A549 (cell line): ENCODE data around the gene ITGA1. TPM values are rescaled to one million over a fixed set of nuclear protein-coding genes. Genes with fewer than 3 reads are reported as not detected.

Source experiments
- ATAC-seq, 2 experiments: fragments of 200-7000 bp in 1 of 2; fragments of >200 bp in 1 of 2; cut with Nextera tagmentation in 1 of 2; cut with Tn5 transposase in 1 of 2; 3 replicates each; pipeline versions ENCODE4 v1.8.0 to v1.9.1; 2018 to 2020; ENCODE audit warnings: mild to moderate bottlenecking in 1 of 2, moderate library complexity in 1 of 2
- CTCF ChIA-PET: fragments of 300-600 bp; sonication (Branson Sonifier 250); formaldehyde crosslinking; extraction: SDS; loops from one replicate; lab custom pipeline; 2021; ENCODE audit warnings: antibody characterized with exemption, inconsistent platforms; lab: Yijun Ruan, JAX
- POLR2A ChIA-PET: fragments of 350-600 bp; formaldehyde crosslinking; extraction: SDS; loops from one replicate; lab custom pipeline; 2021; ENCODE audit warnings: antibody characterized with exemption, inconsistent platforms; lab: Yijun Ruan, JAX
- DNase-seq, 2 experiments: peaks; one replicate each; pipeline versions ENCODE4 v3.0.0 to v3.0.0-alpha.2; 2011 to 2016; ENCODE audit warnings: low read depth in 1 of 2, low spot score in 1 of 2
- FAIRE-seq: peaks from 2 replicates; lab custom pipeline; 2011; peaks lifted over from hg19 to GRCh38; lab: Jason Lieb, UNC
- H3K27ac ChIP-seq, 2 experiments: fragments of >200 bp; sonication (Bioruptor Twin); formaldehyde crosslinking; 3 replicates each; pipeline ENCODE4 v1.5.1; 2016 to 2017
- H3K4me1 ChIP-seq: fragments of >200 bp; sonication (Bioruptor Twin); formaldehyde crosslinking; 3 replicates; pipeline ENCODE4 v1.6.1; 2016
- H3K4me2 ChIP-seq: fragments of >200 bp; sonication (Bioruptor Twin); formaldehyde crosslinking; 3 replicates; pipeline ENCODE4 v1.6.1; 2016
- H3K4me3 ChIP-seq: fragments of >200 bp; sonication (Bioruptor Twin); formaldehyde crosslinking; 3 replicates; pipeline ENCODE4 v1.5.1; 2016
- H3K9me3 ChIP-seq: fragments of >200 bp; sonication (Bioruptor Twin); formaldehyde crosslinking; 3 replicates; pipeline ENCODE4 v1.6.1; 2016
- ATOH8 ChIP-seq: fragments of 250-450 bp; sonication (Bioruptor Pico); IDR thresholded peaks from 2 replicates; pipeline ENCODE4 v1.5.0; 2020; ENCODE audit warnings: low read depth, mild to moderate bottlenecking, moderate library complexity
- EHMT2 ChIP-seq: fragments of 200-600 bp; sonication (generic); IDR thresholded peaks from 2 replicates; pipeline ENCODE4 v1.6.1; 2016; ENCODE audit warnings: antibody characterized with exemption, low read depth, mild to moderate bottlenecking, moderate library complexity
- FOSL2 ChIP-seq, 2 experiments: fragments of 450-650 bp in 1 of 2; fragments of >200 bp in 1 of 2; sonication (Bioruptor Twin) in 1 of 2; formaldehyde crosslinking; IDR thresholded peaks; 2 replicates each; pipeline versions ENCODE4 v1.5.0 to v1.6.1; 2016 to 2020; ENCODE audit warnings: mild to moderate bottlenecking in 1 of 2, moderate library complexity in 1 of 2
- GATA3 ChIP-seq: IDR thresholded peaks from 2 replicates; pipeline ENCODE4 v1.6.1; 2012; ENCODE audit warnings: borderline replicate concordance
- HDAC2 ChIP-seq: fragments of 200-600 bp; sonication (generic); IDR thresholded peaks from 2 replicates; pipeline ENCODE4 v1.6.1; 2016
- HEYL ChIP-seq: fragments of 250-450 bp; sonication (Bioruptor Pico); IDR thresholded peaks from 2 replicates; pipeline ENCODE4 v1.8.0; 2021; ENCODE audit warnings: mild to moderate bottlenecking, moderate library complexity
- JUN ChIP-seq, 2 experiments: fragments of >200 bp; sonication (Bioruptor Twin); formaldehyde crosslinking; IDR thresholded peaks; 2 replicates in 1 of 2; 3 replicates in 1 of 2; pipeline ENCODE4 v1.6.1; 2016 to 2017
- KDM1A ChIP-seq: fragments of 200-600 bp; sonication (generic); IDR thresholded peaks from 2 replicates; pipeline ENCODE4 v1.6.1; 2016; ENCODE audit warnings: low read depth, mild to moderate bottlenecking
- MAFK ChIP-seq: fragments of 450-650 bp; IDR thresholded peaks from 2 replicates; pipeline ENCODE4 v1.6.1; 2014; ENCODE audit not compliant: partially characterized antibody
- MYC ChIP-seq: IDR thresholded peaks from 2 replicates; pipeline ENCODE4 v1.6.1; 2012; ENCODE audit warnings: mild to moderate bottlenecking, inconsistent platforms, low read length, improper control_type of control experiment, borderline replicate concordance
- NPAS2 ChIP-seq: fragments of 250-450 bp; sonication (Bioruptor Pico); IDR thresholded peaks from 2 replicates; pipeline ENCODE4 v1.8.0; 2022; ENCODE audit warnings: mild to moderate bottlenecking, moderate library complexity, borderline replicate concordance
- POLR2A ChIP-seq: IDR thresholded peaks from 2 replicates; pipeline ENCODE4 v1.6.1; 2012; ENCODE audit warnings: mild to moderate bottlenecking, low read length
- RARB ChIP-seq: fragments of 250-450 bp; sonication (Bioruptor Pico); IDR thresholded peaks from 2 replicates; pipeline ENCODE4 v1.8.0; 2021; ENCODE audit warnings: mild to moderate bottlenecking, moderate library complexity
- RCOR1 ChIP-seq: fragments of 150-350 bp; IDR thresholded peaks from 2 replicates; pipeline ENCODE4 v1.6.1; 2014; ENCODE audit warnings: antibody characterized with exemption, low read length, low read depth
- REST ChIP-seq: fragments of 200-600 bp; sonication (generic); IDR thresholded peaks from 2 replicates; pipeline ENCODE4 v1.6.1; 2016; ENCODE audit warnings: antibody characterized with exemption, mild to moderate bottlenecking, moderate library complexity
- ZNF302 ChIP-seq: fragments of 250-450 bp; sonication (Bioruptor Pico); IDR thresholded peaks from 2 replicates; pipeline ENCODE4 v1.9.0; 2021; ENCODE audit warnings: inconsistent platforms, mild to moderate bottlenecking, moderate library complexity
- ZSCAN20 ChIP-seq: fragments of 250-450 bp; sonication (Bioruptor Pico); IDR thresholded peaks from 2 replicates; pipeline ENCODE4 v1.8.0; 2022; ENCODE audit warnings: mild to moderate bottlenecking, moderate library complexity
- WGBS: methylation state at CpG from one replicate; pipeline ENCODE4 v1.1.6; 2017; ENCODE audit errors: missing lambda C conversion rate; 5-methylcytosine and 5-hydroxymethylcytosine counted together
- polyA plus RNA-seq, 4 experiments: library from polyadenylated mRNA; depleted of rRNA in 3 of 4; stranded (reverse); fragments of >200 nt; fragmentation: RNase III in 1 of 4; extraction: RNeasy Plus Mini Kit Qiagen cat#74134 plus additional on column Dnase treatment in 1 of 4; gene quantifications; 2 replicates in 3 of 4; 3 replicates in 1 of 4; pipeline ENCODE4 v1.2.3, GENCODE V29; 2011 to 2017

Gene ITGA1
- polyA plus RNA-seq, 2 of the 4 experiments (the other 2 are of a cell fraction) = 1.5 to 5.5 TPM

GRCh38 chr5:52956014-52956413 is 168.3 kb downstream of the ITGA1 start:
- TF ChIP-seq EHMT2 = no peak
- TF ChIP-seq ZNF302 (CRISPR knock-in tag) = no peak
- no peak for TF ChIP-seq JUN (IDR thresholded peaks at IDR 0.05)
- TF ChIP-seq KDM1A = no peak
- TF ChIP-seq REST = no peak
- no peak for TF ChIP-seq ZSCAN20 (CRISPR knock-in tag)
- TF ChIP-seq RCOR1 = no peak
- no peak for TF ChIP-seq MYC
- no peak for TF ChIP-seq HEYL (CRISPR knock-in tag)
- TF ChIP-seq HDAC2 = no peak
- no peak overlapping the region for H3K4me2 ChIP-seq
- no peak for ATAC-seq
- ChIA-PET POLR2A (no interaction called here), CTCF (interaction anchor here (1.0 to 2.1 kb wide), 4 partner anchors 8 to 148 kb away, joined by 3 to 14 read pairs (median 3); no protein-coding TSS in a partner anchor)
- H3K4me1 ChIP-seq = peaks cover 6% of the 10 kb centered on the region
- H3K9me3 ChIP-seq = no peaks in the 10 kb centered on the region
- FAIRE-seq = no peak
- H3K27ac ChIP-seq = 0 out of 6 replicates have a peak overlapping the region, but pooled peaks of 1 of the 2 experiments have one; percentile 4
- no peak for DNase-seq
- 87% methylated on average over 4 of the region's 4 CpGs for WGBS
- no peak overlapping the region for H3K4me3 ChIP-seq

GRCh38 chr5:52956915-52957747 is 169.4 kb downstream of the ITGA1 start:
- peak overlapping the region; percentile 13 for H3K4me2 ChIP-seq
- CTCF ChIA-PET = interaction anchor here (0.6 to 2.1 kb wide), 7 partner anchors 9 to 1526 kb away, joined by 3 to 14 read pairs (median 3); no protein-coding TSS in a partner anchor
- DNase-seq = no peak
- WGBS = 43% methylated on average over 6 of the region's 6 CpGs
- peaks cover 6% of the 10 kb centered on the region for H3K4me1 ChIP-seq
- H3K27ac ChIP-seq = peak overlapping the region; percentile 12 to 63; a peak in 3 of 6 replicates
- POLR2A ChIA-PET = no interaction called here
- ATAC-seq = no peak
- FAIRE-seq = no peak
- H3K9me3 ChIP-seq = no peaks in the 10 kb centered on the region
- no peak overlapping the region for H3K4me3 ChIP-seq
- TF ChIP-seq ATOH8 (CRISPR knock-in tag) = no peak
- no peak for TF ChIP-seq FOSL2 (IDR thresholded peaks at IDR 0.05)
- TF ChIP-seq FOSL2 (CRISPR knock-in tag; IDR thresholded peaks at IDR 0.05) = peak; percentile 71

- Histone ChIP-seq H3K9me3 (no peaks in the 10 kb centered on the region), H3K4me1 (peaks cover 6% of the 10 kb centered on the region), H3K4me3 (no peak overlapping the region), H3K4me2 (no peak overlapping the region), H3K27ac (no peak overlapping the region)
- no peak for ATAC-seq
- CTCF ChIA-PET = interaction anchor here (3.9 kb wide), 1 partner anchor 12 kb away, joined by 35 read pairs; no protein-coding TSS in a partner anchor
- 30% methylated on average over 2 of the region's 2 CpGs for WGBS
- no peak for TF ChIP-seq EHMT2
- TF ChIP-seq ATOH8 (CRISPR knock-in tag) = no peak
- no peak for TF ChIP-seq JUN (IDR thresholded peaks at IDR 0.05)
- no peak for TF ChIP-seq GATA3
- TF ChIP-seq MYC = no peak
- no peak for TF ChIP-seq RARB
- TF ChIP-seq POLR2A = no peak
- TF ChIP-seq MAFK = no peak
- no peak for TF ChIP-seq NPAS2 (CRISPR knock-in tag)
- DNase-seq = no peak
- POLR2A ChIA-PET = no interaction called here
- FAIRE-seq = no peak
Measured at GRCh38 chr5:52961274-52961681, 173.6 kb downstream of the ITGA1 start.
